ENCODE data around the gene CCDC74A. TPM values are rescaled to one million over a fixed set of nuclear protein-coding genes. Genes with fewer than 3 reads are reported as not detected.
"Not testable (repeated sequence)": the region's sequence is repeated elsewhere in the genome, so short reads cannot be mapped to it uniquely, and the experiment has no call there.

CCDC74A gene
- total RNA-seq, 1 experiment from 2014 or later = 29.9 TPM

DNA sequence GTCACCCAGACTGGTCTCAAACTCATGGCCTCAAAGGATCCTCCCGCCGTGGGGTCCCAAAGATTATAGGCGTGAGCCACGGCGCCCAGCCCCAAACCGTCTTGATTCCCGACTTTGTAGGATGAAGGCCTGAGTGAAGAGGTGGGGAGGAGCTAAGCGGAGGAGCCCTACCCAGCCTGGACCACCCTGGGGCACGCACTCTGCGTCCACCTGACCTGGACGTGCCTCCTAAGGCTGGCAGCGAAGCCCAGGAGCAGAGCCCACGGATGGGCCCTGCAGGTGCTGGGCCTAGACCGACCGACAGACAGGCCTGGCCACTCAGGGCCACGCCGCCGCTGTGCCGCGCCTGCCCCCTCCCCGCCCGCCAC, 36.2 kb upstream of the CCDC74A start:
- H3K4me1 ChIP-seq (ENCODE audit: control insufficient read depth, insufficient read depth, low read length); H3K9me3 ChIP-seq (ENCODE audit: control insufficient read depth, insufficient read depth, low read depth, low read length); H3K27me3 ChIP-seq (ENCODE audit: control insufficient read depth, insufficient read depth, low read length); POLR2A ChIA-PET; in situ Hi-C loops (cut with HindIII; ENCODE audit: low pct_unique_long_range_greater_than_20kb, low sequenced_read_pairs); intact Hi-C loops (cut with micrococcal nuclease; ENCODE audit: unreplicated experiment); DNase-seq (ENCODE audit: low read depth, low spot score); H3K36me3 ChIP-seq (ENCODE audit: control insufficient read depth, insufficient read depth, low read length); BruUV-seq (replicated peaks): not testable (repeated sequence)
- peak overlapping the region; percentile 72 for H3K27ac ChIP-seq (ENCODE audit: low read length)
- CTCF ChIA-PET = interaction anchor here (0.6 to 0.9 kb wide), 2 partner anchors 310 to 325 kb away, joined by 3 to 4 read pairs; no protein-coding TSS in a partner anchor
- peak overlapping the region; percentile 65 to 97 for H3K4me3 ChIP-seq (ENCODE audit: low read depth in 2 of 2, low read length in 2 of 2)
- ATAC-seq = peak; percentile 29

DNA sequence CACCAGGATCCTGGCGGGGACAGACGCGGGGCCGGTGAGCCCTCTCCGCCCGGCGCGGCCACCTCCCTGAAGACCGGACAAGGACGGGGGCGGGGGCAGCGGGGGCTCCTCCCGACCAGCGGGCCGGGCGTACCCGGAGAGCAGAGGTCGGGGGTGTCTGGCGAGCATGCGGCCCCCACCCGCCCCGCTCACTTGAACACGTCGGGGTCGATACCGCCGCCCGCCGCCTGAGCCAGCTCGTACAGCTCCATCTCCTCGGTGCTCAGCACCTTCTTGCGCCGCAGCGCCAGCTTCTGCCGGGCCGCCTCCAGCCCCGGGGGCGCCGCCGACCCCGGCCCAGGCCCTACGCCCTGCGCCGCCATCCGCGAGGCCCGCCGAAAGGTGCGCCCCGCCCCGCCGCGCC, 35.7 kb upstream of the CCDC74A start, which contains the start of gene MZT2A:
TSS of gene MZT2A (minus strand) at position 383 of the 403 bp plus-strand sequence. CDS start at position 362, 21 bp downstream.
- BruUV-seq (replicated peaks); intact Hi-C loops (cut with micrococcal nuclease; ENCODE audit: unreplicated experiment); H3K9me3 ChIP-seq (ENCODE audit: control insufficient read depth, insufficient read depth, low read depth, low read length); in situ Hi-C loops (cut with HindIII; ENCODE audit: low pct_unique_long_range_greater_than_20kb, low sequenced_read_pairs); H3K4me1 ChIP-seq (ENCODE audit: control insufficient read depth, insufficient read depth, low read length); H3K36me3 ChIP-seq (ENCODE audit: control insufficient read depth, insufficient read depth, low read length); H3K27me3 ChIP-seq (ENCODE audit: control insufficient read depth, insufficient read depth, low read length); POLR2A ChIA-PET; DNase-seq (ENCODE audit: low read depth, low spot score): not testable (repeated sequence)
- Histone ChIP-seq H3K27ac (ENCODE audit: low read length) (peak within 1 kb of the TSS; percentile 73), H3K4me3 (ENCODE audit: low read depth in 2 of 2, low read length in 2 of 2) (peak within 1 kb of the TSS; percentile 70 to 97)
- CTCF ChIA-PET = interaction anchor here (0.6 to 1.2 kb wide), 3 partner anchors 181 to 326 kb away, joined by 3 to 8 read pairs (median 4); no protein-coding TSS in a partner anchor
- ATAC-seq = peak; percentile 25

DNA sequence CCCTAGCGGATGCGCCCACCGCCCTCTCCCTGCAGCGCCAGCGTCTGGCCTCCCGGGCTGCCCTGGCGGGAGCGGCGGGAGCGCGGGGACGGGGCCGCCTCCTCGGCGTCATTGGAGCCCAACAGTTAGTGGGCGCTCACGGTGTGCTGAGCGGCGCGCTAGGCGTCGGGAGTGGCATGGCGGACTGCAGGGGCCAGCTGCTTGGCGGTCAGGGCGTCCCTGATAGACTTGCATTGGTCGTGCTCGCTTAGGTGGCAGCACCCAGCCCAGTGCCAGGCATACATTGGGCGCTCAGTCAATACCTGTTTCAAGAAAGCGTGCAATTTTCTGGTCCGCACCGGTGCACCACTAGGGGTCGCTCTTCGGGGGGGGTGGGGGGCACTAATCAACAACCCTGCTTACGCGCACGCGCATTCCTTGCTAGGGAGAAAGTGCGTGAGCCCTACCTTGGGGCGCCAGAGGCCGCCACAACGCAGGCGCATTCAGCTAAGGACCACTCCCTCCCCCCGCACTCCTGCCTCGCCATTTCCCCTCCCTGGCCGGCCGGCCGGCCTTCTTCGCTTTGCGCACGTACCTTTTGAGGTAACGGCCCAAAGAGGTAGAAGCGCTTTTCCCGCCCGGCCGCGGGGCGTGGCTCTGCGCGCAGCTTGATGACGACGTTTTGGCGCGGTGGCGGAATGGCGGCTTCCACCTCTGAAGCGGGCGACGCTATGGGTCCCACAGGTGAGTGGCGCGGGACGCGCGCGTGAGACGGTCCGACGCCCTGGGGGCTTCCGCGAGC, 35.1 kb upstream of the CCDC74A start:
- in situ Hi-C loops (cut with HindIII; ENCODE audit: low pct_unique_long_range_greater_than_20kb, low sequenced_read_pairs) = no loop called here
- TF ChIP-seq TCF7L2 (IDR thresholded peaks at IDR 0.05; ENCODE audit: low read depth, low read length) (peak; percentile 89), POLR2AphosphoS5 (IDR thresholded peaks at IDR 0.05; ENCODE audit: low read depth, low read length) (peak; percentile 57), CTCF (IDR thresholded peaks at IDR 0.05) (peak; percentile 97), SIN3A (IDR thresholded peaks at IDR 0.05; ENCODE audit: borderline replicate concordance, insufficient read depth, low read depth, low read length) (peak; percentile 65; the same call in 1 of the 2 replicates)
- TF ChIP-seq, protein P1, sequence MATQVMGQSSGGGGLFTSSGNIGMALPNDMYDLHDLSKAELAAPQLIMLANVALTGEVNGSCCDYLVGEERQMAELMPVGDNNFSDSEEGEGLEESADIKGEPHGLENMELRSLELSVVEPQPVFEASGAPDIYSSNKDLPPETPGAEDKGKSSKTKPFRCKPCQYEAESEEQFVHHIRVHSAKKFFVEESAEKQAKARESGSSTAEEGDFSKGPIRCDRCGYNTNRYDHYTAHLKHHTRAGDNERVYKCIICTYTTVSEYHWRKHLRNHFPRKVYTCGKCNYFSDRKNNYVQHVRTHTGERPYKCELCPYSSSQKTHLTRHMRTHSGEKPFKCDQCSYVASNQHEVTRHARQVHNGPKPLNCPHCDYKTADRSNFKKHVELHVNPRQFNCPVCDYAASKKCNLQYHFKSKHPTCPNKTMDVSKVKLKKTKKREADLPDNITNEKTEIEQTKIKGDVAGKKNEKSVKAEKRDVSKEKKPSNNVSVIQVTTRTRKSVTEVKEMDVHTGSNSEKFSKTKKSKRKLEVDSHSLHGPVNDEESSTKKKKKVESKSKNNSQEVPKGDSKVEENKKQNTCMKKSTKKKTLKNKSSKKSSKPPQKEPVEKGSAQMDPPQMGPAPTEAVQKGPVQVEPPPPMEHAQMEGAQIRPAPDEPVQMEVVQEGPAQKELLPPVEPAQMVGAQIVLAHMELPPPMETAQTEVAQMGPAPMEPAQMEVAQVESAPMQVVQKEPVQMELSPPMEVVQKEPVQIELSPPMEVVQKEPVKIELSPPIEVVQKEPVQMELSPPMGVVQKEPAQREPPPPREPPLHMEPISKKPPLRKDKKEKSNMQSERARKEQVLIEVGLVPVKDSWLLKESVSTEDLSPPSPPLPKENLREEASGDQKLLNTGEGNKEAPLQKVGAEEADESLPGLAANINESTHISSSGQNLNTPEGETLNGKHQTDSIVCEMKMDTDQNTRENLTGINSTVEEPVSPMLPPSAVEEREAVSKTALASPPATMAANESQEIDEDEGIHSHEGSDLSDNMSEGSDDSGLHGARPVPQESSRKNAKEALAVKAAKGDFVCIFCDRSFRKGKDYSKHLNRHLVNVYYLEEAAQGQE (IDR thresholded peaks at IDR 0.05; ENCODE audit: insufficient read depth in 1 of 2, low read depth in 2 of 2, low read length in 1 of 2) = 0 out of 4 replicates have a peak, but pooled peaks of 1 of the 2 experiments have one; percentile 30
- intact Hi-C loops (cut with micrococcal nuclease; ENCODE audit: unreplicated experiment) = no loop called here
- DNase-seq (ENCODE audit: low read depth, low spot score) (peak; percentile 83), ATAC-seq (peak; percentile 88)
- Histone ChIP-seq H3K4me3 (ENCODE audit: low read depth in 2 of 2, low read length in 2 of 2) (peak overlapping the region; percentile 70 to 97), H3K36me3 (ENCODE audit: control insufficient read depth, insufficient read depth, low read length) (no peaks in the 10 kb centered on the region; the same call in 1 of the 2 replicates), H3K27me3 (ENCODE audit: control insufficient read depth, insufficient read depth, low read length) (no peaks in the 10 kb centered on the region), H3K9me3 (ENCODE audit: control insufficient read depth, insufficient read depth, low read depth, low read length) (no peaks in the 10 kb centered on the region), H3K4me1 (ENCODE audit: control insufficient read depth, insufficient read depth, low read length) (no peaks in the 10 kb centered on the region), H3K27ac (ENCODE audit: low read length) (peak overlapping the region; percentile 73)
- BruUV-seq (replicated peaks) = no TSS peak
- CTCF ChIA-PET = interaction anchor here (0.9 to 1.2 kb wide), 2 partner anchors 181 to 309 kb away, joined by 3 to 8 read pairs; no protein-coding TSS in a partner anchor
- POLR2A ChIA-PET = interaction anchor here (0.5 kb wide), 1 partner anchor 33 kb away, joined by 4 read pairs; no protein-coding TSS in a partner anchor
